T-helper 1 cell treated with Interleukin-12 subunit alpha and Interleukin-12 subunit beta and Interleukin-4 antibody, amounts not matched to agents 30 μg/mL and 1 μg/mL, for 36 hours (primary cell): ENCODE results near the gene JAK1.

Experiments used
- H3K27ac Mint-ChIP-seq: one replicate; pipeline ENCODE4 v1.8.0; 2021; ENCODE audit warnings: mild to moderate bottlenecking, mixed read lengths
- H3K27me3 Mint-ChIP-seq: one replicate; pipeline ENCODE4 v1.8.0; 2021; ENCODE audit warnings: low read depth, mixed read lengths
- H3K36me3 Mint-ChIP-seq: one replicate; pipeline ENCODE4 v1.8.0; 2021; ENCODE audit warnings: low read depth, mixed read lengths
- H3K4me1 Mint-ChIP-seq: one replicate; pipeline ENCODE4 v1.8.0; 2021; ENCODE audit warnings: low read depth, mixed read lengths
- H3K4me3 Mint-ChIP-seq: one replicate; pipeline ENCODE4 v1.8.0; 2021; ENCODE audit warnings: mild to moderate bottlenecking, moderate library complexity, mixed read lengths
- H3K9me3 Mint-ChIP-seq: one replicate; pipeline ENCODE4 v1.8.0; 2021; ENCODE audit warnings: mixed read lengths

JAK1 gene

DNA sequence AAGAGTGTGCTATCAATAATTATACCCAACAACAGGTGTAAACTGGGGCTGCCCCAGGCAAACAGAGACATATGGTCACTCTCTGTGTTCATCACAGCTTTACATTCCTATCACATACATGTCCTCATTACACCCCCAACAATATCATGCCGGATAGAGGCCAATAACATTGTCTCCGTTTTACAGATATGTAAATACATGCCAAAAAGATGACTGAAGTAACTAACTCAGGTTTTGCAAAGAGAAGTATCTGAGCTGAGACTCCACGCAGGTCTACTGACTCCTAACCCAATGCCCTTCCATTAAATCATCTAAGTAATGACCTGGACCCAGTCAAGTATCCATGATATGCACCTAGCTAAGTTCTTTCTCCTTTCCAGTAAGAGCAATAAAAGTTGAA is 55.0 kb downstream of the JAK1 start:
- Mint-ChIP-seq H3K4me1 (peaks cover 38% of the 10 kb centered on the region), H3K27me3 (no peaks in the 10 kb centered on the region), H3K4me3 (no peak overlapping the region), H3K9me3 (no peaks in the 10 kb centered on the region), H3K36me3 (peaks cover 2% of the 10 kb centered on the region), H3K27ac (no peak overlapping the region)

DNA sequence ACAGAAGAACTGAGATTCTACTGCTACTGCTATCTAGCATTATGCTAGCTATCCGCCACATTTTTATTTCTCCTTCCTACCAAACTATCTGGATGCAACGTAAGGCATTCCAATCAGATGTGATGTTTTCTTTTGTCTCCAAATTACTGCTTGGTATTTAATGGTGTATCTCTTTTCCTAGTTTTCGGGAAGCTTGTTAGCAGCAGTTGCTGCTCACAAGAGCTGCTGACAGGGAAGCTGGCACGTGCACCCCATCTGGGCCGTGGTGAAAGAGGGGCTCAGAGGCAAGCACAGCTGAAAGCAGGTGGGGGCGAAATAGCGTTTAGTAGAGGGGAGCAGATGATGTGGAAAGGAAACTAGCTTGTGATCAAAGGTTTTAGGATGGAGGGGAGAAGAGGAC is 57.3 kb downstream of the JAK1 start:
- H3K27ac Mint-ChIP-seq = peak overlapping the region; percentile 11
- no peaks in the 10 kb centered on the region for H3K9me3 Mint-ChIP-seq
- no peaks in the 10 kb centered on the region for H3K27me3 Mint-ChIP-seq
- H3K36me3 Mint-ChIP-seq = peaks cover 5% of the 10 kb centered on the region
- H3K4me3 Mint-ChIP-seq = no peak overlapping the region
- H3K4me1 Mint-ChIP-seq = peaks cover 33% of the 10 kb centered on the region

DNA sequence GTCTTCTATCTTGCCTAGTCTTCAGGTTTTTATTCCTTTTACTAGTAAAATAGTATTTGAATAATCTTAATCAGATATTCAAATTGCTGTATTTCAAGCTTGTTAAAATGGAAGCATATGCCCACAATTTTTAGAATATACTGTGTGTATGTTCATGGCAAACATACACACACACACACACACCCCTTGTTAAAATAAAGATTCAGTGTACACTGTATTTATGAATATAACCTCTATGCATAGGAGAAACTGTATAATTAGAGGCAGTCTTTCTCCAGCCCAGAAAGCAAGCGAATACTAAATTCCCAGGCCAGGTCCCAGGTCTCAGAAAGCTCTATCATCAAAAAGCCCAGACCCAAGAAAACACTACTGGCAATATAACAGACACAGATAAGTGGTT is 57.8 kb downstream of the JAK1 start:
- H3K27me3 Mint-ChIP-seq = no peaks in the 10 kb centered on the region
- H3K36me3 Mint-ChIP-seq = peaks cover 5% of the 10 kb centered on the region
- no peak overlapping the region for H3K4me3 Mint-ChIP-seq
- no peak overlapping the region for H3K27ac Mint-ChIP-seq
- H3K9me3 Mint-ChIP-seq = no peaks in the 10 kb centered on the region
- H3K4me1 Mint-ChIP-seq = peaks cover 30% of the 10 kb centered on the region

DNA sequence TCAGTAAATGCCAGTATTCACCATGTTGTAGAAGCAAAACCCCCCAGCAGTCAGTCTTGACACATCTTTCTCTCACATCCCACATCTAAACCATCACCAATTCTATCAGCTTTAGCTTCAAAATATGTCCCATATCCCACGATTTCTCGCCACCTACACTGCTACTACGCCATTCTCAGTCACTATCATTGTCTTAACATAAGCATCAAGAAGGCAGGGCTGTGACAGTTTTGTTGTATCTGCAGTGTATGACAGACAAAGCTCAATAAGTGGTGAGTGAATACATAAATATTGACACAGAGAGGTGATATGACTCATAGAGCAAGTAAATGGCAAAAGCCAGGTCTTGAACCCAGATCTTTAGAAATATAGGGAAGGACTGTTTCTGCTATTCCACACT is 59.9 kb downstream of the JAK1 start:
- H3K4me1 Mint-ChIP-seq = peaks cover 29% of the 10 kb centered on the region
- peaks cover 5% of the 10 kb centered on the region for H3K36me3 Mint-ChIP-seq
- no peak overlapping the region for H3K27ac Mint-ChIP-seq
- H3K27me3 Mint-ChIP-seq = no peaks in the 10 kb centered on the region
- no peak overlapping the region for H3K4me3 Mint-ChIP-seq
- no peaks in the 10 kb centered on the region for H3K9me3 Mint-ChIP-seq

GRCh38 chr1:64903593-64903992 is 62.8 kb downstream of the JAK1 start:
- no peaks in the 10 kb centered on the region for H3K9me3 Mint-ChIP-seq
- no peaks in the 10 kb centered on the region for H3K27me3 Mint-ChIP-seq
- H3K27ac Mint-ChIP-seq = no peak overlapping the region
- H3K36me3 Mint-ChIP-seq = peaks cover 5% of the 10 kb centered on the region
- H3K4me3 Mint-ChIP-seq = no peak overlapping the region
- peaks cover 33% of the 10 kb centered on the region for H3K4me1 Mint-ChIP-seq

GRCh38 chr1:64901663-64902062 is 64.7 kb downstream of the JAK1 start:
- Mint-ChIP-seq H3K36me3 (peaks cover 5% of the 10 kb centered on the region), H3K27me3 (no peaks in the 10 kb centered on the region), H3K27ac (no peak overlapping the region), H3K9me3 (no peaks in the 10 kb centered on the region), H3K4me1 (peaks cover 36% of the 10 kb centered on the region), H3K4me3 (no peak overlapping the region)

- no peaks in the 10 kb centered on the region for H3K27me3 Mint-ChIP-seq
- peaks cover 4% of the 10 kb centered on the region for H3K36me3 Mint-ChIP-seq
- H3K9me3 Mint-ChIP-seq = no peaks in the 10 kb centered on the region
- H3K27ac Mint-ChIP-seq = no peak overlapping the region
- peaks cover 38% of the 10 kb centered on the region for H3K4me1 Mint-ChIP-seq
- H3K4me3 Mint-ChIP-seq = no peak overlapping the region
Measured at GRCh38 chr1:64900916-64901315, 65.4 kb downstream of the JAK1 start.

GRCh38 chr1:64898107-64898861 is 68.1 kb downstream of the JAK1 start:
- H3K27me3 Mint-ChIP-seq = no peaks in the 10 kb centered on the region
- H3K36me3 Mint-ChIP-seq = peaks cover 3% of the 10 kb centered on the region
- H3K27ac Mint-ChIP-seq = no peak overlapping the region
- H3K4me3 Mint-ChIP-seq = no peak overlapping the region
- H3K4me1 Mint-ChIP-seq = peaks cover 55% of the 10 kb centered on the region
- no peaks in the 10 kb centered on the region for H3K9me3 Mint-ChIP-seq

DNA sequence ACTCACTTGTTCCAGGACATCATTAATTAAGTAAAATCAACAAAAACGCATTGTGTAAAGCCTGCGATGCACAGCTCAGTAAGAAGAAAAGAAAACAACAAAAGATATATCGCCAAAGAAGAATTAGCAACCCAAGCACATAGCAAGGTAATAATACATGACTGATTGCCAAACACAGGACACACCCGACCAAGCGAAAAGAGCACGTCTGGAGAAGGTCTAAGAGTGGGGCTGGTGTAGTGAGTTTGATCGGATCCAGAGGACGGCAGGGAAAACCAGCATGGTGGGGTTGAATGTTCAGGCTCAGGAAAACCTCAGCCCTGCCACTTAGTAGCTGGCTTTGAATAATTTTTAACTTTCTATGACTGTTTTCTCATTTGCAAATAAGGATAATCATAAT is 69.8 kb downstream of the JAK1 start:
- Mint-ChIP-seq H3K27ac (no peak overlapping the region), H3K27me3 (no peaks in the 10 kb centered on the region), H3K4me3 (no peak overlapping the region), H3K4me1 (peaks cover 66% of the 10 kb centered on the region), H3K9me3 (no peaks in the 10 kb centered on the region), H3K36me3 (peaks cover 3% of the 10 kb centered on the region)

DNA sequence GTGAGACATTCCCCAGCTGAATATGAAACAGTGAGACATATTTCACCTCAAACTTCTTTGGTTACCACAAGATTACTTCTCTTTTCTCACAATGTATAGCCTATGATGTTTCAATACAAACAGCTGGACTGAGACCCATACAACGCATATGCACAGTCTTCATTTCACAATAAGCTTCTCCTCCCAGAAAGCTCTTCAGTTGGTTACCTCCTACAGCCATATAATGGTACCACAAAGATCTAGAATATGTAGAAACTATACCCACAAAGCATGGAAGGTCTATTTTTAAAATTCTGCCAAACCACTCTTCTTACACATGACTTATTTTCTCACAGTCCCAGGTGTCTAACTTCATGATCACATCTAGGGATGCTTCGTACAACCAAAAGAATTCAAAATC is 70.8 kb downstream of the JAK1 start:
- no peaks in the 10 kb centered on the region for H3K27me3 Mint-ChIP-seq
- no peak overlapping the region for H3K27ac Mint-ChIP-seq
- H3K36me3 Mint-ChIP-seq = peaks cover 3% of the 10 kb centered on the region
- no peak overlapping the region for H3K4me3 Mint-ChIP-seq
- peaks cover 72% of the 10 kb centered on the region for H3K4me1 Mint-ChIP-seq
- no peaks in the 10 kb centered on the region for H3K9me3 Mint-ChIP-seq

GRCh38 chr1:64894438-64895196 is 71.7 kb downstream of the JAK1 start:
- H3K36me3 Mint-ChIP-seq = peaks cover 3% of the 10 kb centered on the region
- H3K27me3 Mint-ChIP-seq = no peaks in the 10 kb centered on the region
- H3K27ac Mint-ChIP-seq = no peak overlapping the region
- no peak overlapping the region for H3K4me3 Mint-ChIP-seq
- H3K4me1 Mint-ChIP-seq = peaks cover 73% of the 10 kb centered on the region
- H3K9me3 Mint-ChIP-seq = no peaks in the 10 kb centered on the region

GRCh38 chr1:64893921-64894320 is 72.4 kb downstream of the JAK1 start:
- no peak overlapping the region for H3K4me3 Mint-ChIP-seq
- peaks cover 75% of the 10 kb centered on the region for H3K4me1 Mint-ChIP-seq
- no peaks in the 10 kb centered on the region for H3K27me3 Mint-ChIP-seq
- no peaks in the 10 kb centered on the region for H3K9me3 Mint-ChIP-seq
- no peak overlapping the region for H3K27ac Mint-ChIP-seq
- peaks cover 3% of the 10 kb centered on the region for H3K36me3 Mint-ChIP-seq

DNA sequence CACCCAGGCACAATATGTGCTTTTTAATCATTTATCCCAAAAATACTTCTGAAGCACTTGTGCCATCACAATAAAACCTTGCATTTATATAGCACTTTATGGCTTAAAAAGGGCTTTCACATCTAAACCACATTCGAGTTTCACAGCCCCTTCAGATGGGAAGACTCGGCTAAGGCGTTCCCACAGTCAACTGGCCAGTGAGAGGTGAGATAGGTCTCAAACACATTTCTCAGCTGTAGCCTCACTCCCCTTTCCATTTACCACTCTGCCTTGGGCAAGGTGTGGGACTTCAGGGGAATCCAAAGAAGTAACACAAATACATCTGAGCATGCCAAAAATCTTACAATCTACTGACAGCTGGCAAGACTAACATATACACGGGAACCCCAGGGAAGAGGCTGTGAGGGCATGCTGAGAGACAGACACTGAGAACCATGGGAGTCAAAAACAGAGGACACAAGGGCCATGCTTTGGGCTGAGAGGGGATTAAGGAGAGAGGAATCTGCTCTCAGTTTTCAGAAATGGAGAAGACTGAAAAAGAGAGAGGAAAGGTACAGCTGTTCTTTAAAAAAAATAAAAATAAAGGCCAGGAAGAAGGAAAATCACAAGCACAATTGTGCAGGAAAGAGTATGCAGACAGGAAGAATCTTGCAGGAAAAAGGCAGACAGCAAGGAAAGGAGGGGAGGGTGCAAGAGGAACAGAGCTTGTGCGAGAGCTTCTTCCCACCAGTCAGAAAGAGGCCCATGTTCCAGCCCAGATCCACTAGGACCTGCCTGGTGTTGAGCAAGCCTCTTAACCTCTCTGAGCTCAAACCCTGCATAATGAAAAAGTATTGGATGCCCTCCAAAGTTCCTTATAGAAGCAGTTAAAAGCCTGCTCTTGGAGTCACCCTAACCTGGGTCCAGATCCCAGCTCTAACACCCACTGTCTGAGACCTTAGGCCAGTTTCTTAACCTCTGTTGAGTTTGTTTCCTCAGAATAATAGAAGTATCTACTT is 73.5 kb downstream of the JAK1 start:
- H3K27ac Mint-ChIP-seq = no peak overlapping the region
- H3K36me3 Mint-ChIP-seq = peaks cover 3% of the 10 kb centered on the region
- no peak overlapping the region for H3K4me3 Mint-ChIP-seq
- no peaks in the 10 kb centered on the region for H3K9me3 Mint-ChIP-seq
- peaks cover 77% of the 10 kb centered on the region for H3K4me1 Mint-ChIP-seq
- H3K27me3 Mint-ChIP-seq = no peaks in the 10 kb centered on the region

- no peaks in the 10 kb centered on the region for H3K27me3 Mint-ChIP-seq
- peaks cover 5% of the 10 kb centered on the region for H3K36me3 Mint-ChIP-seq
- no peaks in the 10 kb centered on the region for H3K9me3 Mint-ChIP-seq
- H3K4me1 Mint-ChIP-seq = peaks cover 80% of the 10 kb centered on the region
- no peak overlapping the region for H3K4me3 Mint-ChIP-seq
- no peak overlapping the region for H3K27ac Mint-ChIP-seq
Measured at GRCh38 chr1:64891448-64891825, 74.9 kb downstream of the JAK1 start.
